Activated T-helper 9 cell treated with anti-CD3 and anti-CD28 coated beads, Interleukin-2, amount 50 U/mL, for 16 hours (primary cell): Measurements from ENCODE around the gene RND1.

Source experiments
- DNase-seq: peaks from one replicate; pipeline ENCODE4 v3.0.0-alpha.2; 2020; ENCODE audit warnings: low read depth

RND1 gene

GRCh38 chr12:48810903-48811431 is 54.7 kb downstream of the RND1 start:
- DNase-seq = no peak

GRCh38 chr12:48807981-48808380 is 57.7 kb downstream of the RND1 start:
- DNase-seq = no peak
